Spleen (tissue), 11 donors: ENCODE measurements around the gene ABHD6. TPM values are rescaled to one million over a fixed set of nuclear protein-coding genes. Genes with fewer than 3 reads are reported as not detected.
A peak's percentile ranks its signal among the peaks of the same experiment; 100 is the strongest.

Source experiments
- DNase-seq: peaks from one replicate; pipeline ENCODE4 v3.0.0-alpha.2; 2020
- H3K27ac ChIP-seq, 8 donors: fragments of 200-600 bp; sonication (generic) in 7 of 8; 1 replicate in 4 of 8; 2 replicates in 4 of 8; pipeline versions ENCODE4 v1.5.0 to v1.8.0; 2016 to 2021; ENCODE audit warnings: inconsistent platforms in 4 of 8, mild to moderate bottlenecking in 4 of 8, moderate library complexity in 1 of 8
- H3K27me3 ChIP-seq, 7 donors: fragments of 200-600 bp; sonication (generic) in 6 of 7; replicated peaks in 1 of 7; 1 replicate in 4 of 7; 2 replicates in 3 of 7; pipeline versions ENCODE4 v1.5.0 to v1.8.0; 2016 to 2021; ENCODE audit warnings: inconsistent platforms in 3 of 7, mild to moderate bottlenecking in 1 of 7
- H3K36me3 ChIP-seq, 6 donors: fragments of 200-600 bp; sonication (generic) in 5 of 6; 1 replicate in 4 of 6; 2 replicates in 2 of 6; pipeline versions ENCODE4 v1.5.0 to v1.8.0; 2016 to 2021; ENCODE audit warnings: inconsistent platforms in 2 of 6
- H3K4me1 ChIP-seq, 6 donors: fragments of 200-600 bp; sonication (generic) in 5 of 6; 1 replicate in 3 of 6; 2 replicates in 3 of 6; pipeline versions ENCODE4 v1.5.0 to v1.8.0; 2016 to 2021; ENCODE audit warnings: inconsistent platforms in 3 of 6
- H3K4me3 ChIP-seq, 8 donors: fragments of 200-600 bp; sonication (generic) in 7 of 8; 1 replicate in 4 of 8; 2 replicates in 4 of 8; pipeline versions ENCODE4 v1.5.0 to v1.8.0; 2016 to 2021; ENCODE audit warnings: inconsistent platforms in 4 of 8, mild to moderate bottlenecking in 4 of 8, moderate library complexity in 2 of 8
- H3K9me3 ChIP-seq, 8 donors: fragments of 200-600 bp; sonication (generic) in 7 of 8; 1 replicate in 4 of 8; 2 replicates in 4 of 8; pipeline versions ENCODE4 v1.5.0 to v1.8.0; 2016 to 2021; ENCODE audit warnings: inconsistent platforms in 4 of 8
- CTCF ChIP-seq, 11 experiments: fragments of 200-600 bp in 7 of 11; fragments of 450-650 bp in 4 of 11; sonication (generic) in 4 of 11; IDR thresholded peaks in 8 of 11; conservative IDR thresholded peaks in 3 of 11; 1 replicate in 7 of 11; 2 replicates in 4 of 11; pipeline versions ENCODE4 v1.4.0 to v1.8.0; 2016 to 2021; ENCODE audit warnings: antibody characterized with exemption in 11 of 11, inconsistent platforms in 4 of 11, mild to moderate bottlenecking in 1 of 11
- POLR2A ChIP-seq, 3 donors: fragments of 450-650 bp; IDR thresholded peaks; one replicate each; pipeline ENCODE4 v1.5.1; 2017; ENCODE audit warnings: antibody characterized with exemption in 3 of 3, mild to moderate bottlenecking in 1 of 3
- POLR2AphosphoS5 ChIP-seq, 3 donors: sonication (generic); formaldehyde crosslinking; IDR thresholded peaks; one replicate each; pipeline ENCODE4 v1.5.1; 2017; ENCODE audit warnings: antibody characterized with exemption in 3 of 3
- WGBS, 5 donors: extraction: QIAGEN DNeasy Blood & Tissue Kit in 3 of 5; methylation state at CpG; one replicate each; pipeline versions ENCODE4 v1.1.5 to v1.1.7; 2013 to 2018; 5-methylcytosine and 5-hydroxymethylcytosine counted together
- intact Hi-C: fragments of 100-400 bp; cut with DNase I; formaldehyde crosslinking; loops from one replicate; pipeline ENCODE4 v1.15.0; 2023; ENCODE audit warnings: low total_unique reads
- polyA plus RNA-seq, 3 donors: library from polyadenylated mRNA; stranded (reverse); fragments of 200-250 nt; gene quantifications; one replicate each; pipeline ENCODE4 v1.2.1, GENCODE V29; 2013
- total RNA-seq, 7 donors: library from RNA; depleted of rRNA in 3 of 7; stranded (reverse); fragments of >200 nt in 3 of 7; fragmentation: NEBNext Ultra II Directional in 4 of 7; extraction: Animal tissue kit (Norgen Biotek cat#: 25700) in 4 of 7; gene quantifications; one replicate each; pipeline versions ENCODE4 v1.1.0 to v1.2.1, GENCODE V29; 2016 to 2021
- donor health status: healthy with polysubstance abuse.
- donor health status: DM: no; HTN: no; CAD: no; lungs with moderate emphysema.
- donor health status: DM: no; HTN: no; CAD: no.
- donor health status: Bipolar disorder and iron deficiency.
- donor health status: healthy.
- donor health status: DM: no; HTN: no; CAD: no.
- donor health status: DM: yes; HTN: yes; CAD: no.

The ABHD6 gene
- total and polyA plus RNA-seq, 10 donors = 17.2 to 79.9 (median 48.4) TPM

GRCh38 chr3:58298190-58298589 is 60.6 kb downstream of the ABHD6 start:
- H3K36me3 ChIP-seq = peaks cover 0 to 23% (median 14%) of the 10 kb centered on the region in 6 donors
- no peak overlapping the region for H3K27ac ChIP-seq
- intact Hi-C loops = loop anchor here (10.0 kb wide), 1 partner anchor 53 kb away; no protein-coding TSS in a partner anchor
- TF ChIP-seq POLR2AphosphoS5 (IDR thresholded peaks at IDR 0.05) (peak in 1 of 3 donors; percentile 15), CTCF (IDR thresholded peaks at IDR 0.05 in 8 of 11, conservative IDR thresholded peaks at IDR 0.05 in 3 of 11) (no peak)
- no peak overlapping the region for H3K4me3 ChIP-seq
- no peak for DNase-seq
- 69 to 87% (median 71%) methylated on average over 3 of the region's 3 CpGs for WGBS, 5 donors
- H3K9me3 ChIP-seq = peaks cover 0 to 22% (median 15%) of the 10 kb centered on the region in 8 donors
- H3K4me1 ChIP-seq = peaks cover 0 to 36% (median 5%) of the 10 kb centered on the region in 6 donors
- peaks cover 0 to 5% (median 0%) of the 10 kb centered on the region in 7 donors for H3K27me3 ChIP-seq

GRCh38 chr3:58299075-58299474 is 61.5 kb downstream of the ABHD6 start:
- peaks cover 0 to 15% (median 7%) of the 10 kb centered on the region in 6 donors for H3K36me3 ChIP-seq
- intact Hi-C loops = loop anchor here (10.0 kb wide), 1 partner anchor 54 kb away; no protein-coding TSS in a partner anchor
- peaks cover 0 to 36% (median 5%) of the 10 kb centered on the region in 6 donors for H3K4me1 ChIP-seq
- no peak overlapping the region for H3K4me3 ChIP-seq
- DNase-seq = no peak
- no peak for TF ChIP-seq CTCF (IDR thresholded peaks at IDR 0.05 in 8 of 11, conservative IDR thresholded peaks at IDR 0.05 in 3 of 11)
- TF ChIP-seq POLR2AphosphoS5 (IDR thresholded peaks at IDR 0.05) = no peak
- TF ChIP-seq POLR2A (IDR thresholded peaks at IDR 0.05) = no peak
- peaks cover 0 to 5% (median 0%) of the 10 kb centered on the region in 7 donors for H3K27me3 ChIP-seq
- no peak overlapping the region for H3K27ac ChIP-seq
- H3K9me3 ChIP-seq = peaks cover 0 to 22% (median 15%) of the 10 kb centered on the region in 8 donors
- 56 to 82% (median 71%) methylated on average over 2 of the region's 2 CpGs for WGBS, 5 donors

GRCh38 chr3:58299839-58300516 is 62.4 kb downstream of the ABHD6 start:
- 16 to 22% (median 19%) methylated on average over 8 of the region's 8 CpGs for WGBS, 5 donors
- Histone ChIP-seq H3K4me1 (peaks cover 0 to 36% (median 5%) of the 10 kb centered on the region in 6 donors), H3K27me3 (peaks cover 0 to 5% (median 0%) of the 10 kb centered on the region in 7 donors), H3K4me3 (no peak overlapping the region), H3K36me3 (peaks cover 0 to 6% (median 0%) of the 10 kb centered on the region in 6 donors), H3K9me3 (peaks cover 0 to 20% (median 13%) of the 10 kb centered on the region in 8 donors), H3K27ac (peak overlapping the region in 1 of 8 donors; percentile 39)
- intact Hi-C loops = loop anchor here (2.0 to 10.0 kb wide), 3 partner anchors 55 to 295 kb away; partner anchors contain the start of gene FLNB
- no peak for DNase-seq
- TF ChIP-seq CTCF (IDR thresholded peaks at IDR 0.05 in 8 of 11, conservative IDR thresholded peaks at IDR 0.05 in 3 of 11) = peak in 10 of 11 experiments; percentile 30 to 64 (median 44)
- no peak for TF ChIP-seq POLR2A (IDR thresholded peaks at IDR 0.05)
- peak in 1 of 3 donors; percentile 13 for TF ChIP-seq POLR2AphosphoS5 (IDR thresholded peaks at IDR 0.05)
